Progenitor cell of endocrine pancreas (in vitro differentiated cells): Measurements from ENCODE around the gene MREG. TPM values are rescaled to one million over a fixed set of nuclear protein-coding genes. Genes with fewer than 3 reads are reported as not detected.

Experiments used
- DNase-seq: peaks from one replicate; pipeline ENCODE4 v3.0.0; 2021; ENCODE audit warnings: low spot score; ENCODE audit not compliant: unreplicated experiment
- H3K27ac Mint-ChIP-seq: 2 replicates; pipeline ENCODE4 v1.8.0; 2021; ENCODE audit warnings: mild to moderate bottlenecking, moderate library complexity, mixed read lengths
- H3K27me3 Mint-ChIP-seq: 2 replicates; pipeline ENCODE4 v1.8.0; 2021; ENCODE audit warnings: mixed read lengths
- H3K36me3 Mint-ChIP-seq: 2 replicates; pipeline ENCODE4 v1.8.0; 2022; ENCODE audit warnings: mixed read lengths; ENCODE audit not compliant: insufficient read depth
- H3K4me1 Mint-ChIP-seq: 2 replicates; pipeline ENCODE4 v1.8.0; 2021; ENCODE audit warnings: low read depth, mixed read lengths
- H3K4me3 Mint-ChIP-seq: 2 replicates; pipeline ENCODE4 v1.8.0; 2021; ENCODE audit warnings: low read depth, mild to moderate bottlenecking, moderate library complexity, mixed read lengths
- H3K9me3 Mint-ChIP-seq: 2 replicates; pipeline ENCODE4 v1.8.0; 2021; ENCODE audit warnings: low read depth, mixed read lengths
- total RNA-seq: library from RNA; stranded (reverse); gene quantifications from 2 replicates; pipeline ENCODE4 v1.2.1, GENCODE V29; 2021
- TF ChIP-seq, protein P1 (sequence below): fragments of 200-600 bp; sonication (generic); IDR thresholded peaks from one replicate; pipeline ENCODE4 v1.5.0; 2021; ENCODE audit warnings: antibody characterized with exemption, mild to moderate bottlenecking; ENCODE audit not compliant: unreplicated experiment

Gene MREG
- total RNA-seq, 1 donor from 2014 or later = 26.8 TPM

DNA sequence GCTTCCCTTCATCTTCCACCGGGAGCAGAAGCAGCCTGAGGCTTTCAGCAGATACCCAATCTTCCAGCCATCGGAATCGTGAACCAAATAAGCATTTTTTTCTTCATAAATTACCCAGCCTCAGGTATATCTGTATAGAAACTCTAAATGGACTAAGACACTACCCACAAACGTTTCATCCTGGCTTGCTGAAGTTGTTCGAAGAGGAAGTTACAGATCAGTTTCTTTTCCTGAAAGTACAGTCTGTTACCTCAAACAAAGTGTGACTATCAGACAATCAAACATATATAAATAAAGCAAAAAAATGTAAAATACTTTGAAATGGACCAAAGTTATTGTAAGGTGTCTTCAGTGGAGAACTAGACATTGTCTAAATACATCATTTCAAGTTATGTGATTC is 97.9 kb downstream of the MREG start:
- H3K4me3 Mint-ChIP-seq = no peak overlapping the region

DNA sequence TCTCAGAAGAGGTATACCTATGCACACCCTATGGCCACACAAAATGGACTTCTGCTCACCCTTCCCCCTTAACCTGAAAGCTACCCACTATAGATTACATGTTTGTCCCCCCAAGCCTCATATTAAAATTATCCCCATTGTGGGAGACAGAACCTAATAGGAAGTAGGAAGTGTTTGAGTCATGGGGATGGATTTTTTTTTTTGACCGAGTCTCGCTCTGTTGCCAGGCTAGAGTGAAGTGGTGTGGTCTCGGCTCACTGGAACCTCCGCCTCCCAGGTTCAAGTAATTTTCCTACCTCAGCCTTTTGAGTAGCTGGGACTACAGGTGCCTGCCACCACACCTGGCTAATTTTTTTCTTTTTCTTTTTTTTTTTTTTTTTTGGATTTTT is 98.6 kb downstream of the MREG start:
- DNase-seq = no peak
- Mint-ChIP-seq H3K27me3 (no peaks in the 10 kb centered on the region), H3K4me3 (no peak overlapping the region)

More for the DNA sequence above, 97.9 kb downstream of the MREG start:
- H3K4me1 Mint-ChIP-seq = peaks cover 37% of the 10 kb centered on the region
- no peaks in the 10 kb centered on the region for H3K27me3 Mint-ChIP-seq
- peaks cover 9% of the 10 kb centered on the region for H3K9me3 Mint-ChIP-seq
- TF ChIP-seq, protein P1, sequence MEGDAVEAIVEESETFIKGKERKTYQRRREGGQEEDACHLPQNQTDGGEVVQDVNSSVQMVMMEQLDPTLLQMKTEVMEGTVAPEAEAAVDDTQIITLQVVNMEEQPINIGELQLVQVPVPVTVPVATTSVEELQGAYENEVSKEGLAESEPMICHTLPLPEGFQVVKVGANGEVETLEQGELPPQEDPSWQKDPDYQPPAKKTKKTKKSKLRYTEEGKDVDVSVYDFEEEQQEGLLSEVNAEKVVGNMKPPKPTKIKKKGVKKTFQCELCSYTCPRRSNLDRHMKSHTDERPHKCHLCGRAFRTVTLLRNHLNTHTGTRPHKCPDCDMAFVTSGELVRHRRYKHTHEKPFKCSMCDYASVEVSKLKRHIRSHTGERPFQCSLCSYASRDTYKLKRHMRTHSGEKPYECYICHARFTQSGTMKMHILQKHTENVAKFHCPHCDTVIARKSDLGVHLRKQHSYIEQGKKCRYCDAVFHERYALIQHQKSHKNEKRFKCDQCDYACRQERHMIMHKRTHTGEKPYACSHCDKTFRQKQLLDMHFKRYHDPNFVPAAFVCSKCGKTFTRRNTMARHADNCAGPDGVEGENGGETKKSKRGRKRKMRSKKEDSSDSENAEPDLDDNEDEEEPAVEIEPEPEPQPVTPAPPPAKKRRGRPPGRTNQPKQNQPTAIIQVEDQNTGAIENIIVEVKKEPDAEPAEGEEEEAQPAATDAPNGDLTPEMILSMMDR = no peak
- H3K27ac Mint-ChIP-seq = no peak overlapping the region
- DNase-seq = no peak
- peaks cover 6% of the 10 kb centered on the region for H3K36me3 Mint-ChIP-seq

DNA sequence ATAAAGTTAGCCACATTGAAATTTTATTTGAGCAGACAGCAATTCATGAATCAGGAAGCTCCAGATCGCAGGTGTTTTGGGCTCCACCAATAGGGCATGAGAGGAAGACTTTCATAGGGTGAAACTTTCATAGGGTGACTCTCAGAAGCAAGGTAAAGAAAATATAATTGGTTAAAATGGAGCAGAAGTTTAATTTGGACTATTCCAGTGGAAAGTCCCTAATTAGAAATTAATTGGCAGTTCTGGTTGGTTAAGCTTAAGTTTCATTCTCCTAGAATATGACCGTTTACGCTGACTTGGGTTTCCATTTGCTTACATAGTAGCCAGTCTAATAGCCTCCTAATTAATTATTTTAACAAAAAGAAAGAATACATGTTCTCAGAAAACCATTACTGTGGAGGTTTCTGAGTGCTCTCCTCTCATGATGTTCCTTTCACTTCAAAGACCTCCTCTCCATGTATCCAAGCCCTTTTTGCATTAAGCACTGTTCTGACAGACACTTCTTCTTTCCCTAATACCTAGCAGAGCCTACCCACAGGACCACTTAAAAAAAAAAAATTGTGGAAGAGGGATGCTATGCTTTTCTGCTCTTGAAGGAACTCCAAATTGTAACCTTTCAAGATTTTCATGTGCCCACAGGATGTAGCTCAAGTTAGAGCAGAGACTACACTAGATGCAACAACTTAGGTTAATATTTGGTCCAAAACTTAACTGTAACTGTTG is 99.1 kb downstream of the MREG start:
- H3K9me3 Mint-ChIP-seq = peaks cover 15% of the 10 kb centered on the region
- DNase-seq = no peak
- TF ChIP-seq, protein P1 = no peak
- no peak overlapping the region for H3K4me3 Mint-ChIP-seq
- peaks cover 6% of the 10 kb centered on the region for H3K36me3 Mint-ChIP-seq
- H3K27me3 Mint-ChIP-seq = no peaks in the 10 kb centered on the region
- peaks cover 25% of the 10 kb centered on the region for H3K4me1 Mint-ChIP-seq
- H3K27ac Mint-ChIP-seq = no peak overlapping the region

More for the DNA sequence above, 98.6 kb downstream of the MREG start:
- TF ChIP-seq, protein P1 = no peak
- Mint-ChIP-seq H3K9me3 (peaks cover 13% of the 10 kb centered on the region), H3K27ac (no peak overlapping the region), H3K4me1 (peaks cover 30% of the 10 kb centered on the region), H3K36me3 (peaks cover 6% of the 10 kb centered on the region)

DNA sequence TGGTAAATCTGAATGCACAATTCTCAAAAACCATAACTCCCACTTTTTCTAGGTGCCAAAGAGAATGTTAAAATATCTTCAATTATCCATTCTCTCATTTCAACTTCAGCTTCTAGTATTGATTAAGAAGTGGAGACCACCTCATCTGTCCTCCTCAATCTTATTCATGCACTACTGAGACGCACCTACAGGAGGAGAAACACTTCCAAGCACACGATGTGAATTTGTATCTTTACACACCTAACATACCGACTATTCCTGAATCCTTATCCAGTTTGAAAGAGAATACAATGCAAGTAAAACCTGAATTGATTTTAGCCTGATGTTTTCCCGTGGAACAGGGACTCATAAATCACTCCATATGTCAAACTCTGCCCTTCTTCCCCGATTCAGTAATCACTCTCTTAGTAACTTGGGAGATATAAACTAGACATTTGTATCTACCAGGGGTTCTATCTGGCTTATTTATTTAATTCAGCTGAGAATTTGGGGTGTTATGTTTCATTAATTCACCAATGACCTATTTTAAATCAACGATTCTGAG is 101.0 kb downstream of the MREG start:
- no peak overlapping the region for H3K4me3 Mint-ChIP-seq
- TF ChIP-seq, protein P1 = peak; percentile 37
- DNase-seq = no peak
- H3K27ac Mint-ChIP-seq = no peak overlapping the region
- H3K36me3 Mint-ChIP-seq = peaks cover 6% of the 10 kb centered on the region
- H3K9me3 Mint-ChIP-seq = peaks cover 15% of the 10 kb centered on the region
- peaks cover 13% of the 10 kb centered on the region for H3K4me1 Mint-ChIP-seq
- H3K27me3 Mint-ChIP-seq = no peaks in the 10 kb centered on the region

DNA sequence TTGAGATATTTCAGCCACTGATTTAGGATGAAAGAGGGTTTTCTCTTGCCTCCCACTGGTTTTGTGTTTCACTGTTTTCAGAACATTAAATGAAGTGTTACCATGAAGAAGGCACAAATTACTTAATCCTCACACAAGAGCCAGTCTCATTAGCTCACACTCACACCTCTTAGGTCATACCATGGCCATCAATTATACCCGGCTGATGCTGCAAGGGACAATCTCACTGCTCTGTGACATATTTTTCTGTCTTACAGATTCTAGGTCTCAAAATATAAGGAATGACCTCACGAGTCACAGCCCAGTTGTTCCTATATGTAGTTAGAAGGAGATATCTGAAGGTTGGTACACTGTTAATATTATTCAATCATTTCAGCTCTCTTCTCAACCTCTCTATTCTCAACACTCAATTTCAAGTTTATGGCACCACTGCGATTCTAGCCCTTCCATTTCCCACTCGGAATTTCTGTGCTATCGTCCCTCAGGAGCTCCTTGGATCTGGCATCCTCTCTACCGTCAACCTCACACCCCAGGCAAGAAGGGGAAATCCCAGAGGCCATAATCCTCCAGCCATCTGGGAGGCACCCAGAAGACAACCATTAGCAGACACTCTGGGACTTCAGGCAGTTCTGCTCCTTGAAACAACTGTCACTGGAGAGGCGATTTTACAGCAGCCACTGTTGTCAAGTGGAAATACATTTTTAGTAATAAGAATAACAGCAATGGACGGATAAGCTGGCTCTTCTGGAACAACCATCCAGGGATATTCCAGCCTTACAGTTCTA is 101.9 kb downstream of the MREG start:
- Mint-ChIP-seq H3K36me3 (peaks cover 4% of the 10 kb centered on the region), H3K4me3 (no peak overlapping the region), H3K9me3 (peaks cover 12% of the 10 kb centered on the region), H3K27ac (peak overlapping the region; percentile 14), H3K27me3 (no peaks in the 10 kb centered on the region), H3K4me1 (peaks cover 13% of the 10 kb centered on the region)
- no peak for DNase-seq
- TF ChIP-seq, protein P1 = no peak
